Liver (tissue), 9 donors: ENCODE results near the gene VPS37D. TPM values are rescaled to one million over a fixed set of nuclear protein-coding genes. Genes with fewer than 3 reads are reported as not detected.

Experiments used
- DNase-seq: peaks from one replicate; pipeline ENCODE4 v3.0.0-alpha.2; 2017; ENCODE audit warnings: low spot score
- H3K27ac ChIP-seq, 2 donors: one replicate each; pipeline ENCODE4 v1.7.0; 2013; ENCODE audit warnings: inconsistent platforms in 2 of 2, low read length in 2 of 2, control low read depth in 1 of 2, low read depth in 1 of 2, mild to moderate bottlenecking in 1 of 2
- H3K27me3 ChIP-seq, 4 donors: one replicate each; pipeline versions ENCODE4 v1.6.1 to v1.7.0; 2013; ENCODE audit warnings: low read length in 3 of 4, inconsistent platforms in 1 of 4, mild to moderate bottlenecking in 1 of 4, moderate library complexity in 1 of 4; ENCODE audit not compliant: control insufficient read depth in 4 of 4, insufficient read depth in 4 of 4
- H3K36me3 ChIP-seq, 4 donors: one replicate each; pipeline versions ENCODE4 v1.6.1 to v1.7.0; 2013; ENCODE audit warnings: low read length in 3 of 4, mild to moderate bottlenecking in 3 of 4, low read depth in 1 of 4, moderate library complexity in 1 of 4; ENCODE audit not compliant: control insufficient read depth in 4 of 4, insufficient read depth in 3 of 4
- H3K4me1 ChIP-seq, 4 donors: one replicate each; pipeline versions ENCODE4 v1.6.1 to v1.7.0; 2013; ENCODE audit warnings: low read length in 3 of 4, mild to moderate bottlenecking in 3 of 4, moderate library complexity in 1 of 4; ENCODE audit not compliant: control insufficient read depth in 4 of 4, insufficient read depth in 4 of 4
- H3K4me3 ChIP-seq, 3 donors: one replicate each; pipeline versions ENCODE4 v1.6.1 to v1.7.0; 2013; ENCODE audit warnings: low read length in 3 of 3, control low read depth in 1 of 3, low read depth in 1 of 3, mild to moderate bottlenecking in 1 of 3
- H3K9ac ChIP-seq, 2 donors: one replicate each; pipeline ENCODE4 v1.7.0; 2013; ENCODE audit warnings: low read length in 2 of 2, mild to moderate bottlenecking in 2 of 2, moderate library complexity in 2 of 2, control low read depth in 1 of 2, low read depth in 1 of 2
- H3K9me3 ChIP-seq, 4 donors: one replicate each; pipeline versions ENCODE4 v1.6.1 to v1.7.0; 2013; ENCODE audit warnings: low read length in 3 of 4; ENCODE audit not compliant: control insufficient read depth in 4 of 4
- EGR1 ChIP-seq, 2 donors: IDR thresholded peaks; 2 replicates each; pipeline ENCODE4 v1.6.1; 2016 to 2018; ENCODE audit warnings: antibody characterized with exemption in 2 of 2, low read depth in 2 of 2
- GABPA ChIP-seq, 2 donors: IDR thresholded peaks in 1 of 2; conservative IDR thresholded peaks in 1 of 2; 2 replicates each; pipeline ENCODE4 v1.6.1; 2016; ENCODE audit warnings: antibody characterized with exemption in 2 of 2, mild to moderate bottlenecking in 1 of 2, moderate library complexity in 1 of 2
- HNF4A ChIP-seq, 2 donors: conservative IDR thresholded peaks; 2 replicates each; pipeline ENCODE4 v1.6.1; 2016; ENCODE audit warnings: antibody characterized with exemption in 2 of 2, mild to moderate bottlenecking in 2 of 2
- HNF4G ChIP-seq: IDR thresholded peaks from 2 replicates; pipeline ENCODE4 v1.6.1; 2016; ENCODE audit warnings: antibody characterized with exemption
- JUND ChIP-seq, 2 donors: IDR thresholded peaks; 2 replicates each; pipeline ENCODE4 v1.6.1; 2016; ENCODE audit warnings: antibody characterized with exemption in 2 of 2
- NR2F2 ChIP-seq: IDR thresholded peaks from 2 replicates; pipeline ENCODE4 v1.6.1; 2016; ENCODE audit warnings: antibody characterized with exemption
- RXRA ChIP-seq, 2 donors: IDR thresholded peaks; 2 replicates each; pipeline ENCODE4 v1.6.1; 2017 to 2018; ENCODE audit warnings: antibody characterized with exemption in 2 of 2, mild to moderate bottlenecking in 1 of 2
- SP1 ChIP-seq: IDR thresholded peaks from 2 replicates; pipeline ENCODE4 v1.6.1; 2018; ENCODE audit warnings: antibody characterized with exemption, mild to moderate bottlenecking
- TAF1 ChIP-seq: conservative IDR thresholded peaks from 2 replicates; pipeline ENCODE4 v1.6.1; 2016; ENCODE audit warnings: antibody characterized with exemption, mild to moderate bottlenecking
- YY1 ChIP-seq: IDR thresholded peaks from 2 replicates; pipeline ENCODE4 v1.6.1; 2016; ENCODE audit warnings: antibody characterized with exemption, mild to moderate bottlenecking
- WGBS: extraction: QIAGEN DNeasy Blood & Tissue Kit; methylation state at CpG from one replicate; pipeline ENCODE4 v1.1.7; 2013; 5-methylcytosine and 5-hydroxymethylcytosine counted together
- polyA plus RNA-seq, 2 donors: library from polyadenylated mRNA; stranded (reverse) in 1 of 2; unstranded in 1 of 2; fragments of 200-250 nt in 1 of 2; fragments of >200 nt in 1 of 2; fragmentation: Nextera tagmentation in 1 of 2; extraction: Ambion mirVana in 1 of 2; gene quantifications; one replicate each; pipeline versions ENCODE4 v1.2.1 to v1.2.3, GENCODE V29; 2013 to 2015
- total RNA-seq, 2 donors: library from RNA; depleted of rRNA; stranded (reverse); fragments of >200 nt; gene quantifications; one replicate each; pipeline ENCODE4 v1.2.3, GENCODE V29; 2014
- TF ChIP-seq, protein P1 (sequence below): IDR thresholded peaks from 2 replicates; pipeline ENCODE4 v1.6.1; 2016; ENCODE audit warnings: antibody characterized with exemption
- TF ChIP-seq, protein P2 (sequence below): IDR thresholded peaks from 2 replicates; pipeline ENCODE4 v1.6.1; 2016; ENCODE audit warnings: antibody characterized with exemption, mild to moderate bottlenecking
- TF ChIP-seq, protein P3 (sequence below): fragments of 150-350 bp; IDR thresholded peaks from 2 replicates; pipeline ENCODE4 v1.5.1; 2017; ENCODE audit warnings: improper control_type of control experiment, low read depth, low read length; ENCODE audit not compliant: missing input control
- TF ChIP-seq, protein P4 (sequence below): IDR thresholded peaks from 2 replicates; pipeline ENCODE4 v1.6.1; 2016; ENCODE audit warnings: antibody characterized with exemption
- TF ChIP-seq, protein P5 (sequence below): IDR thresholded peaks from 2 replicates; pipeline ENCODE4 v1.6.1; 2016; ENCODE audit warnings: antibody characterized with exemption
- donor health status: healthy.
- donor health status: healthy.
- donor health status: healthy.
- donor health status: healthy.
- donor health status: healthy.

VPS37D gene
- total and polyA plus RNA-seq, 4 donors = 0.38 to 3.3 (median 1.3) TPM

DNA sequence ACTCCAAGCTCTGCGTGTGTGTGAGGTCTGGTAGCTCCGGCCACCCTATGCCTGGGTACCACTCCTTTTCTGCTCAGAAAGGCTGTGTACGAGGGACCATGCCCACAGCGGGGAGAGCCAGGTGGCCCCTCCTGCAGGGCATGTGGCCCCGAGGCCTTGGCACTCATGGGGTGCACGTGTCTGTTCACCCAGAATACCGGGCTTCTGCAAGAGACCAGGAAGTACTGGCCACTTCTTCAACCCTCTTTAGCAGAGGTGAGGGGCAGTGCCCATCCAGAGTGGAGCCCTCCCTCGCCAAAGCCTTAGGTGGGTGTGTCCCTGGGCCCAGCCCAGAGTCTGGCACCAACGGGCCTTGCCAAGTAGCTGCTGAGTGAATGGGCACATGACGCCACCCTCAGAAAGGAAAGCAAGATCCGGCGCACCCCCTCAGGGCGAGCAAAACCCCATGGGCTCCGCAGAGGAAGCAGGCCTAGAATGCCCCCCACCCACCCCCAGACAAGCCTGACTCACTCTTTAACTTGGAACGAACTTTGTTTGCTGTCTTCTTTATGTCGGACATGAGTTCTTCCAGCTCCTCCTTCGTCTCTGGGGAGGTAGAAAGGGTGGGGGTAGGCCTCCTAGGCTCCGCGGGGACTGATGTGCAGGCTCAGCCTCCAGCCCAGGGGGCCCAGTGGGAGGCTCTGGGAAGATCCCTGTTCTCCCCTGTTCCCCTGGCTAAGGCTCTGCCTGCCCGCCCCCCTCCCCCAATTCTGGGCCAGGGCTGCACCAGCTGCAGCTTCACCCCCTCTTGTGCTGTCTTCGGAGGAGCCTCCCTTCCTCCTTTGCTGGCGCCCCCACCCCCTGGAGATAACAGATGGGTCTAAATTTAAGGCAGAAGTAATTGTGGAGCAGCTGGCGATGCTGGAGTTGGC, 37.3 kb downstream of the VPS37D start:
- Histone ChIP-seq H3K27ac (no peak overlapping the region), H3K9ac (no peak overlapping the region), H3K27me3 (no peaks in the 10 kb centered on the region), H3K4me1 (no peaks in the 10 kb centered on the region), H3K36me3 (peaks cover 0 to 2% (median under 1%) of the 10 kb centered on the region in 4 donors), H3K9me3 (no peaks in the 10 kb centered on the region), H3K4me3 (no peak overlapping the region)
- TF ChIP-seq EGR1 (IDR thresholded peaks at IDR 0.05; ENCODE audit: low read depth in 2 of 2) (no peak), GABPA (IDR thresholded peaks at IDR 0.05 in 1 of 2, conservative IDR thresholded peaks at IDR 0.05 in 1 of 2) (no peak), HNF4G (no peak), HNF4A (conservative IDR thresholded peaks at IDR 0.05) (no peak), SP1 (no peak), TAF1 (no peak), NR2F2 (no peak), YY1 (no peak)
- TF ChIP-seq, protein P1, sequence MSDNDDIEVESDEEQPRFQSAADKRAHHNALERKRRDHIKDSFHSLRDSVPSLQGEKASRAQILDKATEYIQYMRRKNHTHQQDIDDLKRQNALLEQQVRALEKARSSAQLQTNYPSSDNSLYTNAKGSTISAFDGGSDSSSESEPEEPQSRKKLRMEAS = no peak
- TF ChIP-seq, protein P2, sequence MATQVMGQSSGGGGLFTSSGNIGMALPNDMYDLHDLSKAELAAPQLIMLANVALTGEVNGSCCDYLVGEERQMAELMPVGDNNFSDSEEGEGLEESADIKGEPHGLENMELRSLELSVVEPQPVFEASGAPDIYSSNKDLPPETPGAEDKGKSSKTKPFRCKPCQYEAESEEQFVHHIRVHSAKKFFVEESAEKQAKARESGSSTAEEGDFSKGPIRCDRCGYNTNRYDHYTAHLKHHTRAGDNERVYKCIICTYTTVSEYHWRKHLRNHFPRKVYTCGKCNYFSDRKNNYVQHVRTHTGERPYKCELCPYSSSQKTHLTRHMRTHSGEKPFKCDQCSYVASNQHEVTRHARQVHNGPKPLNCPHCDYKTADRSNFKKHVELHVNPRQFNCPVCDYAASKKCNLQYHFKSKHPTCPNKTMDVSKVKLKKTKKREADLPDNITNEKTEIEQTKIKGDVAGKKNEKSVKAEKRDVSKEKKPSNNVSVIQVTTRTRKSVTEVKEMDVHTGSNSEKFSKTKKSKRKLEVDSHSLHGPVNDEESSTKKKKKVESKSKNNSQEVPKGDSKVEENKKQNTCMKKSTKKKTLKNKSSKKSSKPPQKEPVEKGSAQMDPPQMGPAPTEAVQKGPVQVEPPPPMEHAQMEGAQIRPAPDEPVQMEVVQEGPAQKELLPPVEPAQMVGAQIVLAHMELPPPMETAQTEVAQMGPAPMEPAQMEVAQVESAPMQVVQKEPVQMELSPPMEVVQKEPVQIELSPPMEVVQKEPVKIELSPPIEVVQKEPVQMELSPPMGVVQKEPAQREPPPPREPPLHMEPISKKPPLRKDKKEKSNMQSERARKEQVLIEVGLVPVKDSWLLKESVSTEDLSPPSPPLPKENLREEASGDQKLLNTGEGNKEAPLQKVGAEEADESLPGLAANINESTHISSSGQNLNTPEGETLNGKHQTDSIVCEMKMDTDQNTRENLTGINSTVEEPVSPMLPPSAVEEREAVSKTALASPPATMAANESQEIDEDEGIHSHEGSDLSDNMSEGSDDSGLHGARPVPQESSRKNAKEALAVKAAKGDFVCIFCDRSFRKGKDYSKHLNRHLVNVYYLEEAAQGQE = no peak
- TF ChIP-seq, protein P3, sequence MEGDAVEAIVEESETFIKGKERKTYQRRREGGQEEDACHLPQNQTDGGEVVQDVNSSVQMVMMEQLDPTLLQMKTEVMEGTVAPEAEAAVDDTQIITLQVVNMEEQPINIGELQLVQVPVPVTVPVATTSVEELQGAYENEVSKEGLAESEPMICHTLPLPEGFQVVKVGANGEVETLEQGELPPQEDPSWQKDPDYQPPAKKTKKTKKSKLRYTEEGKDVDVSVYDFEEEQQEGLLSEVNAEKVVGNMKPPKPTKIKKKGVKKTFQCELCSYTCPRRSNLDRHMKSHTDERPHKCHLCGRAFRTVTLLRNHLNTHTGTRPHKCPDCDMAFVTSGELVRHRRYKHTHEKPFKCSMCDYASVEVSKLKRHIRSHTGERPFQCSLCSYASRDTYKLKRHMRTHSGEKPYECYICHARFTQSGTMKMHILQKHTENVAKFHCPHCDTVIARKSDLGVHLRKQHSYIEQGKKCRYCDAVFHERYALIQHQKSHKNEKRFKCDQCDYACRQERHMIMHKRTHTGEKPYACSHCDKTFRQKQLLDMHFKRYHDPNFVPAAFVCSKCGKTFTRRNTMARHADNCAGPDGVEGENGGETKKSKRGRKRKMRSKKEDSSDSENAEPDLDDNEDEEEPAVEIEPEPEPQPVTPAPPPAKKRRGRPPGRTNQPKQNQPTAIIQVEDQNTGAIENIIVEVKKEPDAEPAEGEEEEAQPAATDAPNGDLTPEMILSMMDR = no peak
- TF ChIP-seq, protein P4, sequence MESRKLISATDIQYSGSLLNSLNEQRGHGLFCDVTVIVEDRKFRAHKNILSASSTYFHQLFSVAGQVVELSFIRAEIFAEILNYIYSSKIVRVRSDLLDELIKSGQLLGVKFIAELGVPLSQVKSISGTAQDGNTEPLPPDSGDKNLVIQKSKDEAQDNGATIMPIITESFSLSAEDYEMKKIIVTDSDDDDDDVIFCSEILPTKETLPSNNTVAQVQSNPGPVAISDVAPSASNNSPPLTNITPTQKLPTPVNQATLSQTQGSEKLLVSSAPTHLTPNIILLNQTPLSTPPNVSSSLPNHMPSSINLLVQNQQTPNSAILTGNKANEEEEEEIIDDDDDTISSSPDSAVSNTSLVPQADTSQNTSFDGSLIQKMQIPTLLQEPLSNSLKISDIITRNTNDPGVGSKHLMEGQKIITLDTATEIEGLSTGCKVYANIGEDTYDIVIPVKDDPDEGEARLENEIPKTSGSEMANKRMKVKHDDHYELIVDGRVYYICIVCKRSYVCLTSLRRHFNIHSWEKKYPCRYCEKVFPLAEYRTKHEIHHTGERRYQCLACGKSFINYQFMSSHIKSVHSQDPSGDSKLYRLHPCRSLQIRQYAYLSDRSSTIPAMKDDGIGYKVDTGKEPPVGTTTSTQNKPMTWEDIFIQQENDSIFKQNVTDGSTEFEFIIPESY = no peak
- 89% methylated on average over 23 of the region's 23 CpGs for WGBS
- DNase-seq = no peak

DNA sequence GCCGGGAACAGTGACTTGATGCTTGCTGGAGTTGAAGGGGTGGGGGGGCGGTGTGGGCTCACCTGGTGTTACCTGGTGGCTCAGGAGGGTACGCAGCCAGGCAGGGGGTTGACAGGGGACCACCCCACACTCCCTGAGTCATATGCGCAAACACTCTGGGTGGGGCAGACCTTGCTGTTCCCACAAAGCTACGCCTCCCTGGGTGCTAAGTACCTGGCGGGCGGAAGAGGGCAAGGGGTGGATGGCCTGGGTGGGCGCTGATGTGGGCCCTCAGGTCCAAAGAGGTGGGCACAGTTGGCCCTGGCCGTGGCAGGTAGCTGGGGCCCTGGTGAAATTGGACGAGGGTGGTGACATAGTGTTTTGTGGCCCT, 37.9 kb downstream of the VPS37D start:
- Histone ChIP-seq H3K9ac (no peak overlapping the region), H3K36me3 (peaks cover 0 to 2% (median 0%) of the 10 kb centered on the region in 4 donors), H3K4me1 (no peaks in the 10 kb centered on the region)

More for the DNA sequence above, 37.9 kb downstream of the VPS37D start:
- WGBS = 91% methylated on average over 10 of the region's 10 CpGs
- no peaks in the 10 kb centered on the region for H3K27me3 ChIP-seq
- no peak overlapping the region for H3K27ac ChIP-seq
- DNase-seq = no peak
- TF ChIP-seq RXRA (IDR thresholded peaks at IDR 0.05) (no peak), GABPA (IDR thresholded peaks at IDR 0.05 in 1 of 2, conservative IDR thresholded peaks at IDR 0.05 in 1 of 2) (no peak), NR2F2 (no peak), HNF4A (conservative IDR thresholded peaks at IDR 0.05) (no peak), JUND (IDR thresholded peaks at IDR 0.05) (no peak), TAF1 (no peak), SP1 (no peak), YY1 (no peak)
- TF ChIP-seq, protein P1 = no peak
- TF ChIP-seq, protein P5, sequence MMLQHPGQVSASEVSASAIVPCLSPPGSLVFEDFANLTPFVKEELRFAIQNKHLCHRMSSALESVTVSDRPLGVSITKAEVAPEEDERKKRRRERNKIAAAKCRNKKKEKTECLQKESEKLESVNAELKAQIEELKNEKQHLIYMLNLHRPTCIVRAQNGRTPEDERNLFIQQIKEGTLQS = no peak
- no peak overlapping the region for H3K4me3 ChIP-seq
- H3K9me3 ChIP-seq = no peaks in the 10 kb centered on the region
